KOPT-K1 (cell line): ENCODE data around the gene ATP9A.
"Not testable (repeated sequence)": the region's sequence is repeated elsewhere in the genome, so short reads cannot be mapped to it uniquely, and the experiment has no call there.

Experiments used
- H3K27ac ChIP-seq: fragments of 200-600 bp; sonication (generic); 2 replicates; pipeline ENCODE4 v1.5.1; 2016; ENCODE audit warnings: antibody characterized with exemption, mild to moderate bottlenecking, low read depth, low read length; ENCODE audit not compliant: poor library complexity, severe bottlenecking
- H3K36me3 ChIP-seq: fragments of 200-600 bp; sonication (generic); 2 replicates; pipeline ENCODE4 v1.5.1; 2017; ENCODE audit warnings: antibody characterized with exemption, mild to moderate bottlenecking, low read length, moderate library complexity; ENCODE audit not compliant: insufficient read depth
- H3K9me3 ChIP-seq: fragments of 200-600 bp; sonication (generic); 2 replicates; pipeline ENCODE4 v1.5.1; 2017; ENCODE audit warnings: antibody characterized with exemption, low read length, mild to moderate bottlenecking; ENCODE audit not compliant: insufficient read depth, poor library complexity, severe bottlenecking

The ATP9A gene

GRCh38 chr20:51747182-51747911 lies 20.8 kb downstream of the ATP9A start:
- Histone ChIP-seq H3K36me3 (no peaks in the 10 kb centered on the region), H3K9me3 (no peaks in the 10 kb centered on the region), H3K27ac (no peak overlapping the region)

GRCh38 chr20:51745804-51746203 lies 22.4 kb downstream of the ATP9A start:
- Histone ChIP-seq H3K27ac (no peak overlapping the region), H3K9me3 (no peaks in the 10 kb centered on the region), H3K36me3 (no peaks in the 10 kb centered on the region)

DNA sequence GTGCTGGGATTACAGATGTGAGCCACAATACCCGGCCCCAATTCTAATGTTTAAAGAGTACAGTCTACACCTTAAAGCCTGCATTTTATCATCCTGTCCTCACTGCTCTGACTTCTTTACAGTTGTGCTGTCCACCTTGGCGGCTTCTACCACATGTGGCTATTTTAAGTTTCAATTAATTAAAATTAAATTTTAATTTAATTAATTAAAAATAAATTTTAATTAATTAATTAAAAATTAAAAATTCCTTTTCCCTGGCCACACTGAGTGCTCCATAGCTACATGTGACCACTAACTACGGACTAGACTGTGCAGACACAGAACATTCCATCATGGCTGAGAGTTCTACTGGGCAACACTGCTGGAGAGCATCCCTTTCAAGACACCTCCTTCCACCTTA lies 27.4 kb downstream of the ATP9A start:
- Histone ChIP-seq H3K27ac (no peak overlapping the region), H3K36me3 (no peaks in the 10 kb centered on the region), H3K9me3 (no peaks in the 10 kb centered on the region)

- H3K9me3 ChIP-seq, H3K27ac ChIP-seq, H3K36me3 ChIP-seq: not testable (repeated sequence)
These were observed 27.9 kb downstream of the ATP9A start for GRCh38 chr20:51740308-51740707.

- no peak overlapping the region for H3K27ac ChIP-seq
- H3K36me3 ChIP-seq, result no peaks in the 10 kb centered on the region
- H3K9me3 ChIP-seq, result no peaks in the 10 kb centered on the region
These were observed 28.4 kb downstream of the ATP9A start for GRCh38 chr20:51739722-51740249.

- no peak overlapping the region for H3K27ac ChIP-seq
- H3K9me3 ChIP-seq, result no peaks in the 10 kb centered on the region
- no peaks in the 10 kb centered on the region for H3K36me3 ChIP-seq
These were observed 29.2 kb downstream of the ATP9A start for GRCh38 chr20:51738877-51739447.

GRCh38 chr20:51738261-51738660 lies 29.9 kb downstream of the ATP9A start:
- H3K9me3 ChIP-seq, result not testable (repeated sequence)

GRCh38 chr20:51736947-51737346 lies 31.2 kb downstream of the ATP9A start:
- Histone ChIP-seq H3K27ac (no peak overlapping the region), H3K36me3 (no peaks in the 10 kb centered on the region), H3K9me3 (no peaks in the 10 kb centered on the region)

More at GRCh38 chr20:51738261-51738660, 29.9 kb downstream of the ATP9A start:
- H3K36me3 ChIP-seq, H3K27ac ChIP-seq: not testable (repeated sequence)

DNA sequence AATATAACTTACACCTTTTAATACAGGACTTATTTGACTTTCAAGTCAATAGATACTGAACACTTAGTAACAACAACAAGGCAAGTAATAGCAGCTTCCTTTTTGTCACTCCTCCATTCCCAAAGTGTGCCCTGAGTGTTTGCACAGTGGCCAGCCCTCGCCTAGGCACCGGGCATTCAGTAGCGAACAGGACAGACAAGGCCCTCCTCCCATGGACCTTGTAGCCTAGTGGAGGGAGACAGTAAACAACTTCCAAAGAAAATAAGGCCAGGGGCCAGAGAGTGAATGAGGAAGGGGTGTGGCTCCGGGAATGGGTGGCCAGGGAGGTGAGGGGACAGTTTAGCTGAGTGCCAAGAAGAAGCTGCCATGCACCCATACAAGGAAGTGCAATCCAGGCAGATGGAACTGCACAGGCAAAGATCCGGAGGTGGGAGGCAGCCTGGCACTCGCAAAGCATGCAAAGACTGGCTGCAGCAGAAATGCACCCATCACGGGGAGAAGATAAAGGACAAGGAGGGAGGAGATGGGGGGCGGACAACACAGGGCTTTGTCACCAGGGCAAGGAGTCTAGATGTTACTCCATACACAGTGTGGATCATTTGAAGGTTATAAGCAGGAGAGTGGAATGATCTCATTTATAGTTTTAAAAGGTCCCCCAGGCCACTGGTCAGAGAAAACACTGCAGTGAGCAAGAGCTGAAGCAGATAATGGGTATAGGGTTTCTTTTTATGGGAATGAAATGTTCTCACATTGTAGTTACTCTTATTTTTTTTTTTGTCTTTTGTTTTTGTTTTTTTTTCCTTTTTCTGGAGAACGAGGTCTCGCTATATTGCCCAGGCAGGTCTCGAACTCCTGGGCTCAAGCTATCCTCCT lies 32.2 kb downstream of the ATP9A start:
- Histone ChIP-seq H3K27ac (no peak overlapping the region), H3K9me3 (no peaks in the 10 kb centered on the region), H3K36me3 (no peaks in the 10 kb centered on the region)

- H3K9me3 ChIP-seq, result no peaks in the 10 kb centered on the region
- H3K27ac ChIP-seq, result no peak overlapping the region
- no peaks in the 10 kb centered on the region for H3K36me3 ChIP-seq
These were observed 33.1 kb downstream of the ATP9A start for GRCh38 chr20:51734876-51735720.

GRCh38 chr20:51733070-51733469 lies 35.1 kb downstream of the ATP9A start:
- Histone ChIP-seq H3K36me3 (no peaks in the 10 kb centered on the region), H3K27ac (no peak overlapping the region), H3K9me3 (no peaks in the 10 kb centered on the region)

- no peaks in the 10 kb centered on the region for H3K36me3 ChIP-seq
- no peaks in the 10 kb centered on the region for H3K9me3 ChIP-seq
- H3K27ac ChIP-seq, result no peak overlapping the region
These were observed 35.9 kb downstream of the ATP9A start for GRCh38 chr20:51732096-51732791.

GRCh38 chr20:51731731-51732095 lies 36.5 kb downstream of the ATP9A start:
- no peaks in the 10 kb centered on the region for H3K36me3 ChIP-seq
- no peak overlapping the region for H3K27ac ChIP-seq
- H3K9me3 ChIP-seq, result no peaks in the 10 kb centered on the region

DNA sequence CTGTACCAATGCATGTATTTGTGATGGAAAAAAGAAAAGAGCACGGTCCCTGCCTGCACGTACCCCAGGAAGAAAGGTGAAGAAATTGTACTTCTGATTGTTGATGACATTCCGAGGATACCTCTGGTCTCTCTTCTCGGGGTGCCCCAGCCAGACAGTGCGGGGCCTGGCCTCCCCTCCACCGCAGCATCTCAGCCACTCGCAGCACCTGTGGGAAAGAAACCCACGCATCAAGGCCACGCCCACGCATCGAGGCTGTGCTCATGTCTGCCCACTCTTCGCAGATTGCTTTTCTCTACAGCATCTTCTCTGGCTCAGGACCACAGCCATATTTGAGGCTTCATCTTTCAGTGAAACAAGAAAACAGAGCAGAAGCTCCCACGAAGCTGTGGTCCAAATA lies 38.4 kb downstream of the ATP9A start:
- Histone ChIP-seq H3K36me3 (no peaks in the 10 kb centered on the region), H3K27ac (no peak overlapping the region), H3K9me3 (no peaks in the 10 kb centered on the region)
